Kidney (tissue), 14 donors: Measurements from ENCODE around the gene COPS9. TPM values are rescaled to one million over a fixed set of nuclear protein-coding genes. Genes with fewer than 3 reads are reported as not detected.
A peak's percentile ranks its signal among the peaks of the same experiment; 100 is the strongest.

Experiments used
- DNase-seq, 5 donors: peaks; one replicate each; pipeline ENCODE4 v3.0.0-alpha.2; 2013 to 2020
- FAIRE-seq: peaks from 2 replicates; lab custom pipeline; 2012; peaks lifted over from hg19 to GRCh38; lab: Jason Lieb, UNC
- H3K27ac ChIP-seq, 2 donors: one replicate each; pipeline ENCODE4 v1.7.0; 2013; ENCODE audit warnings: low read depth in 2 of 2, low read length in 2 of 2, inconsistent platforms in 1 of 2
- H3K27me3 ChIP-seq: one replicate; pipeline ENCODE4 v1.7.1; 2013; ENCODE audit warnings: low read length, inconsistent platforms; ENCODE audit not compliant: control insufficient read depth, insufficient read depth
- H3K36me3 ChIP-seq, 3 donors: one replicate each; pipeline versions ENCODE4 v1.7.0 to v1.7.1; 2013; ENCODE audit warnings: low read length in 3 of 3, control low read depth in 1 of 3, inconsistent platforms in 1 of 3; ENCODE audit not compliant: insufficient read depth in 3 of 3, control insufficient read depth in 2 of 3
- H3K4me1 ChIP-seq, 3 donors: one replicate each; pipeline versions ENCODE4 v1.7.0 to v1.7.1; 2013; ENCODE audit warnings: low read length in 3 of 3, inconsistent platforms in 1 of 3, low read depth in 1 of 3; ENCODE audit not compliant: control insufficient read depth in 2 of 3, insufficient read depth in 2 of 3
- H3K4me3 ChIP-seq, 3 donors: one replicate each; pipeline versions ENCODE4 v1.7.0 to v1.8.1; 2013; ENCODE audit warnings: low read length in 3 of 3, control low read depth in 1 of 3, inconsistent platforms in 1 of 3
- H3K9ac ChIP-seq, 3 donors: one replicate each; pipeline versions ENCODE4 v1.7.0 to v1.7.1; 2013; ENCODE audit warnings: low read length in 3 of 3, control low read depth in 1 of 3, inconsistent platforms in 1 of 3
- H3K9me3 ChIP-seq, 3 donors: one replicate each; pipeline versions ENCODE4 v1.7.0 to v1.7.1; 2013; ENCODE audit warnings: low read length in 3 of 3, control low read depth in 1 of 3, inconsistent platforms in 1 of 3; ENCODE audit not compliant: control insufficient read depth in 2 of 3, insufficient read depth in 1 of 3
- intact Hi-C: fragments of 100-400 bp; cut with DNase I; formaldehyde crosslinking; loops from one replicate; pipeline ENCODE4 v1.11.1; 2022
- polyA plus RNA-seq: library from polyadenylated mRNA; stranded (reverse); fragments of 350-450 nt; fragmentation: Illumina TruSeq; extraction: RNeasy Lipid Tissue Mini Kit (QIAGEN cat#74804); gene quantifications from one replicate; pipeline ENCODE4 v1.2.3, GENCODE V29; 2014; ENCODE audit warnings: low read depth, low replicate concordance; ENCODE audit not compliant: insufficient read depth
- total RNA-seq: library from RNA; stranded (reverse); fragmentation: NEBNext Ultra II Directional; extraction: Animal tissue kit (Norgen Biotek cat#: 25700); gene quantifications from one replicate; pipeline ENCODE4 v1.2.1, GENCODE V29; 2021
- TF ChIP-seq, protein P1 (sequence below): IDR thresholded peaks from 3 replicates; pipeline ENCODE4 v1.5.1; 2012; ENCODE audit warnings: mild to moderate bottlenecking, moderate library complexity, borderline replicate concordance; ENCODE audit not compliant: insufficient read depth; ENCODE audit errors: extremely low read depth
- donor health status: control.
- donor health status: control.
- donor health status: control.
- donor health status: control.
- donor health status: control.
- donor health status: DM: yes; HTN: yes; CAD: no.
- donor health status: Normal renal cell carcinoma (clear cell type).

The COPS9 gene
- total and polyA plus RNA-seq, 2 donors from 2014 or later, result 119 to 310 TPM

- no peak overlapping the region for H3K9ac ChIP-seq
- no peaks in the 10 kb centered on the region for H3K27me3 ChIP-seq
- FAIRE-seq (no peak), DNase-seq (peak in 1 of 5 donors; percentile 37)
- no peak overlapping the region for H3K4me3 ChIP-seq
- intact Hi-C loops, result no loop called here
- no peak overlapping the region for H3K27ac ChIP-seq
- TF ChIP-seq, protein P1, sequence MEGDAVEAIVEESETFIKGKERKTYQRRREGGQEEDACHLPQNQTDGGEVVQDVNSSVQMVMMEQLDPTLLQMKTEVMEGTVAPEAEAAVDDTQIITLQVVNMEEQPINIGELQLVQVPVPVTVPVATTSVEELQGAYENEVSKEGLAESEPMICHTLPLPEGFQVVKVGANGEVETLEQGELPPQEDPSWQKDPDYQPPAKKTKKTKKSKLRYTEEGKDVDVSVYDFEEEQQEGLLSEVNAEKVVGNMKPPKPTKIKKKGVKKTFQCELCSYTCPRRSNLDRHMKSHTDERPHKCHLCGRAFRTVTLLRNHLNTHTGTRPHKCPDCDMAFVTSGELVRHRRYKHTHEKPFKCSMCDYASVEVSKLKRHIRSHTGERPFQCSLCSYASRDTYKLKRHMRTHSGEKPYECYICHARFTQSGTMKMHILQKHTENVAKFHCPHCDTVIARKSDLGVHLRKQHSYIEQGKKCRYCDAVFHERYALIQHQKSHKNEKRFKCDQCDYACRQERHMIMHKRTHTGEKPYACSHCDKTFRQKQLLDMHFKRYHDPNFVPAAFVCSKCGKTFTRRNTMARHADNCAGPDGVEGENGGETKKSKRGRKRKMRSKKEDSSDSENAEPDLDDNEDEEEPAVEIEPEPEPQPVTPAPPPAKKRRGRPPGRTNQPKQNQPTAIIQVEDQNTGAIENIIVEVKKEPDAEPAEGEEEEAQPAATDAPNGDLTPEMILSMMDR, result no peak
- no peaks in the 10 kb centered on the region for H3K9me3 ChIP-seq
- no peaks in the 10 kb centered on the region for H3K4me1 ChIP-seq
- H3K36me3 ChIP-seq, result peaks cover 0 to 29% (median 24%) of the 10 kb centered on the region in 3 donors
These were observed 7.4 kb downstream of the COPS9 start for GRCh38 chr2:240128608-240129145.

DNA sequence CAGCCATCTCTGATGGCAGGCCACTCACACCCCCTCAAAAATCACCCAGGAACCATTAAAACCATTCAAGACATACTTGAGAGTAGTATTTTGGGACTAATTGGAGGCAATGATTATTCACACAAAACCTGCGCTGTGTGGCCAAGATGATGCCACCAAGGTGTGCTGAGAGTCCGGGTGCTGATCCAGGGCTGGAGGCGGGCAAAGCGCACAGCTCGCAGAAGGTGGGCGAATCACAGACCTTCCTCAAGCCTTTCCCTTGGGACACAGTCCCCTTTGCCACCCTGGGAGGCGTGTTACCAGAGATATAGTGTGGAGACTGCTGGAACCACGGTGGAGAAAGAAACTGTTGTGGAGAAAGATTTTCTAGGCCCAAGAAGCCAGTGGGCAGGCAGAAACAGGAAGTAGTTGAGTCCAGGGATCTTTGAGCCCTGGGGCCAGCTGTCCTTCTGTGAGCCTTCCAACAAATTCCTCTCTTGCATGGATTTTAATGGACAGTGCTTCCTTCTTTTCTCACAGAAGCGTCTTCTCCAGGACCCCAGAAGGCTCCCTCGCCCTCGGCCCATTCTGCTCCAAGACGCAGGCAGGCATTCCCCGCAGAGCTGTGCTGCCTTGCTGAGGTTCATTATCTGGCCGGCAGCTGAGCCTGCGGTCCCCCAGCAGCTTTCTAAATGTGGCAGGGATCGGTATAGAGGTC lies 8.0 kb downstream of the COPS9 start:
- FAIRE-seq (no peak), DNase-seq (no peak)
- Histone ChIP-seq H3K9ac (no peak overlapping the region), H3K4me1 (no peaks in the 10 kb centered on the region), H3K9me3 (no peaks in the 10 kb centered on the region), H3K36me3 (peaks cover 0 to 26% (median 21%) of the 10 kb centered on the region in 3 donors), H3K4me3 (no peak overlapping the region), H3K27ac (no peak overlapping the region), H3K27me3 (no peaks in the 10 kb centered on the region)
- TF ChIP-seq, protein P1, result no peak
- intact Hi-C loops, result no loop called here

DNA sequence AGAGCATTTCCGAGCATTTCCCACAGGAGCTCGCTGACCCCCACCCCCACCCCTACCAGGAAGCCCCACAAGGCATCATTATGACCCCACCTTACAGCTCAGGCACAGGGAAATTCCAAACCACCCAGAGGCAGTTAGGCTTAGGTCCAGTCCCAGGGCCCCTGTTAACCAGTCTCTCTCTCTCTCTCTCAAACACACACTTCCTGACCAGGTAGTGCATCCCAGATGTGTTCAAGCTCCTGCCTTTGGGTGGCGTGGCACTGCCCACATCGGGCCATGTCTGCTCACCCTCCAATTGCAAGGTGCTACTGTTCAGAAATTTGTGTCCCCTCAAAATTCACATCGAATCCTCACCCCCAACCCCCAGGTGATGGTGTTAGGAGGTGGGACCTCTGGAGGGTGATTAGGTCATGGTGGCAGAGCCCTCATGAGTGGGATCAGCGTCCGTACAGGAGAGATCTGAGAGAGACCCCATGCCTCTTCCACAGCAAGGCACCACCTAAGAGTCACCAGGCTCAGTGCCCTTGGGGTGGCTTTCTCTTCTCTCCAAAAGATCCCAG lies 8.8 kb downstream of the COPS9 start:
- H3K27me3 ChIP-seq, result no peaks in the 10 kb centered on the region
- no peaks in the 10 kb centered on the region for H3K9me3 ChIP-seq
- H3K36me3 ChIP-seq, result peaks cover 0 to 21% (median 13%) of the 10 kb centered on the region in 3 donors
- DNase-seq (peak in 1 of 5 donors; percentile 37), FAIRE-seq (no peak)
- no peak overlapping the region for H3K4me3 ChIP-seq
- H3K9ac ChIP-seq, result no peak overlapping the region
- no peaks in the 10 kb centered on the region for H3K4me1 ChIP-seq
- H3K27ac ChIP-seq, result no peak overlapping the region
- TF ChIP-seq, protein P1, result no peak
- intact Hi-C loops, result no loop called here
